GM19328 (cell line): ENCODE data around the gene TRAM2.
A peak's percentile ranks its signal among the peaks of the same experiment; 100 is the strongest.

ENCODE experiments used
- ATAC-seq: cut with Tn5 transposase; IDR thresholded peaks from one replicate; pipeline ENCODE4 v1.9.1; 2021; ENCODE audit warnings: mild to moderate bottlenecking, moderate library complexity; ENCODE audit not compliant: unreplicated experiment

TRAM2 gene

GRCh38 chr6:52595000-52595795, 18.3 kb upstream of the TRAM2 start:
- ATAC-seq = peak; percentile 59

GRCh38 chr6:52594221-52594620, 17.4 kb upstream of the TRAM2 start:
- ATAC-seq = no peak

GRCh38 chr6:52591832-52592231, 15.0 kb upstream of the TRAM2 start:
- ATAC-seq = no peak

GRCh38 chr6:52590152-52590891, 13.5 kb upstream of the TRAM2 start:
- ATAC-seq = no peak

GRCh38 chr6:52588710-52589091, 11.8 kb upstream of the TRAM2 start:
- no peak for ATAC-seq

- ATAC-seq = no peak
Observed at GRCh38 chr6:52588087-52588709, 11.3 kb upstream of the TRAM2 start.

GRCh38 chr6:52587001-52587400, 10.1 kb upstream of the TRAM2 start:
- no peak for ATAC-seq

GRCh38 chr6:52584203-52584602, 7.3 kb upstream of the TRAM2 start:
- ATAC-seq = no peak

GRCh38 chr6:52582996-52583395, 6.1 kb upstream of the TRAM2 start:
- ATAC-seq = no peak

GRCh38 chr6:52582446-52582845, 5.6 kb upstream of the TRAM2 start:
- ATAC-seq = no peak

- ATAC-seq = no peak
Observed at GRCh38 chr6:52580905-52581304, 4.0 kb upstream of the TRAM2 start.

- no peak for ATAC-seq
Observed at GRCh38 chr6:52579006-52579660, 2.3 kb upstream of the TRAM2 start.

- ATAC-seq = no peak
Observed at GRCh38 chr6:52577778-52578463, 1.1 kb upstream of the TRAM2 start.

- peak; percentile 47 for ATAC-seq
Observed at GRCh38 chr6:52576392-52577021, 353 bp downstream of the TRAM2 start.

- ATAC-seq = no peak
Observed at GRCh38 chr6:52576054-52576391, 837 bp downstream of the TRAM2 start.

- ATAC-seq = no peak
Observed at GRCh38 chr6:52575502-52575892, 1.4 kb downstream of the TRAM2 start.

- ATAC-seq = peak; percentile 43
Observed at GRCh38 chr6:52574709-52575501, 2.0 kb downstream of the TRAM2 start.

- no peak for ATAC-seq
Observed at GRCh38 chr6:52573295-52573694, 3.6 kb downstream of the TRAM2 start.

GRCh38 chr6:52572536-52572935, 4.3 kb downstream of the TRAM2 start:
- no peak for ATAC-seq
